ENCODE measurements around the gene PACSIN2.

DNA sequence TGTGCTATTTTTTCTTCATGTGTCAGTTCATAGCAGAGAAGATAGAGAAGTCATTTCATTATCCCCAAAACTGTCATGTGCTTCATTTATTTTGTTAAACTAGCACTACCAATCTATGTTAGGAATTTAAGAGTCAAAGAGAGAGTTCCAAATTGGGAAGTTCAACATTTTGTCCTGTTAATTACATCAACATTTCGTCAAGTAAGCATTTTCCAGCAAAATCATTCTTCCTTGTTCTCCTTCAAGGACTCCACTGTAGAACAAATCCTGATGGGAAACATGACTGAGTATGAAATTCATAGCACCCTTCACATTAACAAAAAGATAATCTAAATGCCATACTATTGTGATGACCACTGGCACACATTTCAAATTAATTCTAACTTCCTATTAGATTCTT is 59.1 kb downstream of the PACSIN2 start:
- TF ChIP-seq, protein P1, sequence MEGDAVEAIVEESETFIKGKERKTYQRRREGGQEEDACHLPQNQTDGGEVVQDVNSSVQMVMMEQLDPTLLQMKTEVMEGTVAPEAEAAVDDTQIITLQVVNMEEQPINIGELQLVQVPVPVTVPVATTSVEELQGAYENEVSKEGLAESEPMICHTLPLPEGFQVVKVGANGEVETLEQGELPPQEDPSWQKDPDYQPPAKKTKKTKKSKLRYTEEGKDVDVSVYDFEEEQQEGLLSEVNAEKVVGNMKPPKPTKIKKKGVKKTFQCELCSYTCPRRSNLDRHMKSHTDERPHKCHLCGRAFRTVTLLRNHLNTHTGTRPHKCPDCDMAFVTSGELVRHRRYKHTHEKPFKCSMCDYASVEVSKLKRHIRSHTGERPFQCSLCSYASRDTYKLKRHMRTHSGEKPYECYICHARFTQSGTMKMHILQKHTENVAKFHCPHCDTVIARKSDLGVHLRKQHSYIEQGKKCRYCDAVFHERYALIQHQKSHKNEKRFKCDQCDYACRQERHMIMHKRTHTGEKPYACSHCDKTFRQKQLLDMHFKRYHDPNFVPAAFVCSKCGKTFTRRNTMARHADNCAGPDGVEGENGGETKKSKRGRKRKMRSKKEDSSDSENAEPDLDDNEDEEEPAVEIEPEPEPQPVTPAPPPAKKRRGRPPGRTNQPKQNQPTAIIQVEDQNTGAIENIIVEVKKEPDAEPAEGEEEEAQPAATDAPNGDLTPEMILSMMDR (IDR thresholded peaks at IDR 0.05): no peak
- TF ChIP-seq HOXB13 (CRISPR knock-in tag; IDR thresholded peaks at IDR 0.05; ENCODE audit: low read depth) (no peak), RAD21 (conservative IDR thresholded peaks at IDR 0.05 in 1 of 2, IDR thresholded peaks at IDR 0.05 in 1 of 2) (no peak), CBX8 (IDR thresholded peaks at IDR 0.05) (no peak), EP300 (IDR thresholded peaks at IDR 0.05) (no peak), POLR2A (IDR thresholded peaks at IDR 0.05; ENCODE audit: low read length) (no peak)
- TF ChIP-seq, protein P2, sequence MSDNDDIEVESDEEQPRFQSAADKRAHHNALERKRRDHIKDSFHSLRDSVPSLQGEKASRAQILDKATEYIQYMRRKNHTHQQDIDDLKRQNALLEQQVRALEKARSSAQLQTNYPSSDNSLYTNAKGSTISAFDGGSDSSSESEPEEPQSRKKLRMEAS (IDR thresholded peaks at IDR 0.05): no peak

Measured in A549 (cell line).